Mammary epithelial cell (primary cell): Measurements from ENCODE around the gene KCNQ1.

Experiments used
- CTCF ChIP-seq, 2 donors: IDR thresholded peaks in 1 of 2; conservative IDR thresholded peaks in 1 of 2; 2 replicates each; pipeline ENCODE4 v1.5.1; 2011 to 2012; ENCODE audit warnings: inconsistent platforms in 2 of 2, low read length in 2 of 2, mild to moderate bottlenecking in 2 of 2, control low read depth in 1 of 2, low read depth in 1 of 2; ENCODE audit not compliant: insufficient read depth in 1 of 2; ENCODE audit errors: extremely low read depth in 1 of 2
- EZH2 ChIP-seq: IDR thresholded peaks from 2 replicates; pipeline ENCODE4 v1.6.1; 2012; ENCODE audit warnings: low read length, inconsistent platforms, borderline replicate concordance

DNA sequence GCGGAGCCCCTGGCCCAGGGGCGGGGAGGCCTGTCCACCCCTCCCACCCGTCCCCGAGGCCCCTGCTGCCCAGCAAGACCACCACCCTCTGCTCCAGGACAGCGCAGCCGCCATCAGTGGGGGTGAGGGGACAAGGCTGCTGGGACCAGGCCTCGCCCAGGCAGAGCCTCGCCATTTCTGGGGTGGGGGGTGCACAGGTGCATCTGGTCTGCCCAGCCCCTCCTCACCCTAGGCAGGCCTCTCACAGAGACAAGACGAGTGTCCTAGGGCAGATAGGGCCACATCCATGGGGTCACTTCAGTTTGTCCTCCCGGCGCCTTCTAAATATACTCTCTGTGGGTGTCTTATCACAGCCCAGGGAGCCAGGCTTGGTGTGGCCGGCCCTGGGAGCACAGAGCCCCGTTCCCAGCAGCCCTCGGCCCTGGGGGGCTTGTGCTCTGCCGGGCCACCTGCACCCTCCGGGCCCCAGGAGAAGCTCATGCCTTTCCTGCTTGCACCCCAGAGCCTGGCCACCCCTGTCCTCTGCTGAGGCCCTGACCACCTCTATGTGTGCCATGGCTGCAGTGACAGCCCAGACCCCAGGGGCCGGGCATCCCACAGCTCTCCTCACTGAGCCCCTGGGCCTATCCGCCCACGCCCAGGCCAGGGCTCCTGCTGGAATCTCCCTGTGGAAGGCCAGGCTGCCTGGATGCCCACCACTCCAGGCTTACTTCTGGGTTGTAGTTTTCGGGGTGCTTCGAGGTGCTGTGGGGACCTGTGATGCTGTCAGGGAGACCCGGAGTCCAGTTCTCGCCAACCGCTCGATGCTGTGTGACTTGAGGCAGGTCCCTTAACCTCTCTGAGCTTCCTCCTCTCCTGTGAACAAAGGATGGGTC, 70.8 kb downstream of the KCNQ1 start:
- no peak for TF ChIP-seq CTCF (conservative IDR thresholded peaks at IDR 0.05 in 1 of 2, IDR thresholded peaks at IDR 0.05 in 1 of 2; ENCODE audit: extremely low read depth in 1 of 2, insufficient read depth in 1 of 2, low read depth in 1 of 2, low read length in 2 of 2)
- no peak for TF ChIP-seq EZH2
